Stimulated activated CD8-positive, alpha-beta memory T cell treated with anti-CD3 and anti-CD28 coated beads, Interleukin-12 subunit alpha, Interleukin-12 subunit beta, amount 100 ng/mL, for 1 hour (primary cell): ENCODE data around the gene SNX15.

Experiments used
- DNase-seq: peaks from one replicate; pipeline ENCODE4 v3.0.0-alpha.2; 2020; ENCODE audit warnings: low read depth

The SNX15 gene

GRCh38 chr11:65057526-65057925 is 30.3 kb downstream of the SNX15 start:
- DNase-seq, result no peak

GRCh38 chr11:65058012-65058411 is 30.8 kb downstream of the SNX15 start:
- DNase-seq, result no peak

- no peak for DNase-seq
Observed at GRCh38 chr11:65058419-65059054, 31.3 kb downstream of the SNX15 start, which contains the start of gene NAALADL1. NAALADL1 (minus strand) TSS chr11:65058553; CDS start chr11:65058521, 32 bp downstream.

- DNase-seq, result no peak
Observed at GRCh38 chr11:65059523-65059922, 32.3 kb downstream of the SNX15 start.

- DNase-seq, result no peak
Observed at GRCh38 chr11:65059959-65060824, 33.0 kb downstream of the SNX15 start.

GRCh38 chr11:65060913-65061408 is 33.7 kb downstream of the SNX15 start:
- DNase-seq, result no peak

- DNase-seq, result no peak
Observed at GRCh38 chr11:65063532-65063931, 36.3 kb downstream of the SNX15 start.

GRCh38 chr11:65064847-65065240 is 37.6 kb downstream of the SNX15 start:
- no peak for DNase-seq

GRCh38 chr11:65065851-65066250 is 38.6 kb downstream of the SNX15 start:
- no peak for DNase-seq

- DNase-seq, result no peak
Observed at GRCh38 chr11:65066315-65066714, 39.1 kb downstream of the SNX15 start.

GRCh38 chr11:65066805-65067291 is 39.6 kb downstream of the SNX15 start:
- no peak for DNase-seq

- DNase-seq, result no peak
Observed at GRCh38 chr11:65067446-65067845, 40.2 kb downstream of the SNX15 start.

GRCh38 chr11:65069217-65069616 is 42.0 kb downstream of the SNX15 start:
- DNase-seq, result no peak

- no peak for DNase-seq
Observed at GRCh38 chr11:65071907-65072630, 44.8 kb downstream of the SNX15 start.

- no peak for DNase-seq
Observed at GRCh38 chr11:65072631-65072966, 45.4 kb downstream of the SNX15 start.

GRCh38 chr11:65077451-65077850 is 50.2 kb downstream of the SNX15 start:
- DNase-seq, result no peak

- peak; percentile 57 for DNase-seq
Observed at GRCh38 chr11:65078151-65078550, 50.9 kb downstream of the SNX15 start.

- no peak for DNase-seq
Observed at GRCh38 chr11:65078786-65079342, 51.6 kb downstream of the SNX15 start.

- no peak for DNase-seq
Observed at GRCh38 chr11:65083134-65083833, 56.0 kb downstream of the SNX15 start.

GRCh38 chr11:65083834-65084597 is 56.8 kb downstream of the SNX15 start, which contains the start of the genes CDCA5 and ZFPL1:
CDCA5 (minus strand) TSS chr11:65084040; CDS start chr11:65083978, 62 bp downstream.
ZFPL1 (plus strand) TSS chr11:65084222; CDS start chr11:65084699, 477 bp downstream.
- peak; percentile 96 for DNase-seq
